DND-41 (cell line): Measurements from ENCODE around the gene MORN1.

Experiments used
- EZH2 ChIP-seq: IDR thresholded peaks from 3 replicates; pipeline ENCODE4 v1.6.1; 2012; ENCODE audit warnings: borderline replicate concordance, low read depth, mild to moderate bottlenecking, moderate library complexity, low read length, inconsistent platforms; ENCODE audit not compliant: severe bottlenecking
- TF ChIP-seq, protein P1 (sequence below): IDR thresholded peaks from 2 replicates; pipeline ENCODE4 v1.5.1; 2012; ENCODE audit warnings: borderline replicate concordance, low read length, moderate library complexity, mild to moderate bottlenecking; ENCODE audit not compliant: poor library complexity, severe bottlenecking; ENCODE audit errors: extremely low read depth

DNA sequence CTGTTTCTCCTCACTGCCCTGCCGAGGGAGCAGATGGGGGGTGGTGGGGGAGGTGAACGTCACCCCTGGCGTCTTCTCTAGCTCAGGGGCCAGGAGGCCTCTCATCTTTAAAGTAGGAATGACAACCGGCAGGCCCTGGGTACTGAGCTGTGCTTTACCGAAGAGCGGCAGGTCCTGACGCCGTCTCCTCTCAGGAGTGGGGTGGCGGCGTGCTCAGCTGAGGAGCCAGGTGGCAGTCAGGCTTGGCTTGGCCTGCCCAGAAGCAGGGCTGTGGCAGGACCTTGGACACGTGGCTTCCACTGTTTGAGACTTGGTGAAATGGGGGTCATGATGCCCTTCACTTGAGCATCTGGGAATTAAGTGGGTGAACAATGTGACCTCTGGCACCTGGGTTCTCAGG is 3.4 kb upstream of the MORN1 start:
- TF ChIP-seq, protein P1, sequence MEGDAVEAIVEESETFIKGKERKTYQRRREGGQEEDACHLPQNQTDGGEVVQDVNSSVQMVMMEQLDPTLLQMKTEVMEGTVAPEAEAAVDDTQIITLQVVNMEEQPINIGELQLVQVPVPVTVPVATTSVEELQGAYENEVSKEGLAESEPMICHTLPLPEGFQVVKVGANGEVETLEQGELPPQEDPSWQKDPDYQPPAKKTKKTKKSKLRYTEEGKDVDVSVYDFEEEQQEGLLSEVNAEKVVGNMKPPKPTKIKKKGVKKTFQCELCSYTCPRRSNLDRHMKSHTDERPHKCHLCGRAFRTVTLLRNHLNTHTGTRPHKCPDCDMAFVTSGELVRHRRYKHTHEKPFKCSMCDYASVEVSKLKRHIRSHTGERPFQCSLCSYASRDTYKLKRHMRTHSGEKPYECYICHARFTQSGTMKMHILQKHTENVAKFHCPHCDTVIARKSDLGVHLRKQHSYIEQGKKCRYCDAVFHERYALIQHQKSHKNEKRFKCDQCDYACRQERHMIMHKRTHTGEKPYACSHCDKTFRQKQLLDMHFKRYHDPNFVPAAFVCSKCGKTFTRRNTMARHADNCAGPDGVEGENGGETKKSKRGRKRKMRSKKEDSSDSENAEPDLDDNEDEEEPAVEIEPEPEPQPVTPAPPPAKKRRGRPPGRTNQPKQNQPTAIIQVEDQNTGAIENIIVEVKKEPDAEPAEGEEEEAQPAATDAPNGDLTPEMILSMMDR, result no peak
- no peak for TF ChIP-seq EZH2
